IMR-90 (cell line): ENCODE measurements around the gene SLC22A31.

ENCODE experiments used
- POLR2A ChIP-seq: IDR thresholded peaks from 2 replicates; pipeline ENCODE4 v1.6.1; 2012; ENCODE audit warnings: mild to moderate bottlenecking, low read depth, low read length
- RFX5 ChIP-seq: IDR thresholded peaks from 2 replicates; pipeline ENCODE4 v1.8.0; 2012; ENCODE audit warnings: low read depth, mild to moderate bottlenecking, low read length, moderate library complexity
- TF ChIP-seq, protein P1 (sequence below): conservative IDR thresholded peaks from 2 replicates; pipeline ENCODE4 v1.5.1; 2012; ENCODE audit warnings: mild to moderate bottlenecking, low read depth, low read length, improper control_type of control experiment
- TF ChIP-seq, protein P2 (sequence below): fragments of 150-350 bp; IDR thresholded peaks from 2 replicates; pipeline ENCODE4 v1.6.1; 2016; ENCODE audit warnings: low read depth, mild to moderate bottlenecking, low read length, moderate library complexity, borderline replicate concordance

GRCh38 chr16:89194340-89195311 is 5.7 kb downstream of the SLC22A31 start:
- TF ChIP-seq, protein P1, sequence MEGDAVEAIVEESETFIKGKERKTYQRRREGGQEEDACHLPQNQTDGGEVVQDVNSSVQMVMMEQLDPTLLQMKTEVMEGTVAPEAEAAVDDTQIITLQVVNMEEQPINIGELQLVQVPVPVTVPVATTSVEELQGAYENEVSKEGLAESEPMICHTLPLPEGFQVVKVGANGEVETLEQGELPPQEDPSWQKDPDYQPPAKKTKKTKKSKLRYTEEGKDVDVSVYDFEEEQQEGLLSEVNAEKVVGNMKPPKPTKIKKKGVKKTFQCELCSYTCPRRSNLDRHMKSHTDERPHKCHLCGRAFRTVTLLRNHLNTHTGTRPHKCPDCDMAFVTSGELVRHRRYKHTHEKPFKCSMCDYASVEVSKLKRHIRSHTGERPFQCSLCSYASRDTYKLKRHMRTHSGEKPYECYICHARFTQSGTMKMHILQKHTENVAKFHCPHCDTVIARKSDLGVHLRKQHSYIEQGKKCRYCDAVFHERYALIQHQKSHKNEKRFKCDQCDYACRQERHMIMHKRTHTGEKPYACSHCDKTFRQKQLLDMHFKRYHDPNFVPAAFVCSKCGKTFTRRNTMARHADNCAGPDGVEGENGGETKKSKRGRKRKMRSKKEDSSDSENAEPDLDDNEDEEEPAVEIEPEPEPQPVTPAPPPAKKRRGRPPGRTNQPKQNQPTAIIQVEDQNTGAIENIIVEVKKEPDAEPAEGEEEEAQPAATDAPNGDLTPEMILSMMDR: no peak
- TF ChIP-seq, protein P2, sequence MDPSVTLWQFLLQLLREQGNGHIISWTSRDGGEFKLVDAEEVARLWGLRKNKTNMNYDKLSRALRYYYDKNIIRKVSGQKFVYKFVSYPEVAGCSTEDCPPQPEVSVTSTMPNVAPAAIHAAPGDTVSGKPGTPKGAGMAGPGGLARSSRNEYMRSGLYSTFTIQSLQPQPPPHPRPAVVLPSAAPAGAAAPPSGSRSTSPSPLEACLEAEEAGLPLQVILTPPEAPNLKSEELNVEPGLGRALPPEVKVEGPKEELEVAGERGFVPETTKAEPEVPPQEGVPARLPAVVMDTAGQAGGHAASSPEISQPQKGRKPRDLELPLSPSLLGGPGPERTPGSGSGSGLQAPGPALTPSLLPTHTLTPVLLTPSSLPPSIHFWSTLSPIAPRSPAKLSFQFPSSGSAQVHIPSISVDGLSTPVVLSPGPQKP: no peak
- TF ChIP-seq POLR2A: no peak
- no peak for TF ChIP-seq RFX5
